Measurements from ENCODE around the gene ERAL1.

DNA sequence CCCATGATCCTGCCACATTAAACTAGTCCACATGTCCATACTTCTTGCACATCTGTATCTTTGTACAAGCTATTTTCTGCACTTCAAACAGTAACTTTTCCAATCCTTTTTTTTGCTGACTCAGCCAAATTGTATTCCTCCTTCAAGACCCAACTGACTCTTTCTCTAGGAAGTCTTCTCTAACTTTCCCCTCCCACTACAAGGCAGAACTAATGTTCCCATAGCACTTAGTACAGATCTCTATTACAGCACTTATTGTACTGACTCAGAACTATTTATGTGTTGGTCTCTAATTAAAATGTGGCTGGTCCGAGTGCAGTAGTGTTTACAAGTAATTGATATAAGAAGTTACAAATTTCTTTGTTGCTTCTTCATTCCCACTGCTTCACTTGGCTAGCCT, 20.4 kb upstream of the ERAL1 start:
- no peak for TF ChIP-seq TAF1 (IDR thresholded peaks at IDR 0.05; ENCODE audit: borderline replicate concordance, insufficient read depth, low read length)
- TF ChIP-seq POLR2AphosphoS5 (IDR thresholded peaks at IDR 0.05; ENCODE audit: low read depth, low read length), result no peak
- TF ChIP-seq SIN3A (IDR thresholded peaks at IDR 0.05; ENCODE audit: borderline replicate concordance, insufficient read depth, low read length), result no peak
